BLaER1 (cell line): ENCODE results near the gene SLC25A36.

Experiments
- H3K27ac ChIP-seq: shearing (Covaris generic); formaldehyde crosslinking; 2 replicates; pipeline ENCODE4 v1.8.1; 2022
- H3K27me3 ChIP-seq: shearing (Covaris generic); formaldehyde crosslinking; 2 replicates; pipeline ENCODE4 v1.8.1; 2022
- H3K36me3 ChIP-seq: shearing (Covaris generic); formaldehyde crosslinking; 2 replicates; pipeline ENCODE4 v1.8.1; 2022
- H3K4me1 ChIP-seq: shearing (Covaris generic); formaldehyde crosslinking; 2 replicates; pipeline ENCODE4 v1.8.1; 2022
- H3K4me2 ChIP-seq: shearing (Covaris generic); formaldehyde crosslinking; 2 replicates; pipeline ENCODE4 v1.8.1; 2022
- H3K4me3 ChIP-seq: shearing (Covaris generic); formaldehyde crosslinking; 2 replicates; pipeline ENCODE4 v1.8.1; 2022
- H3K9ac ChIP-seq: shearing (Covaris generic); formaldehyde crosslinking; 2 replicates; pipeline ENCODE4 v1.8.1; 2022
- H3K9me3 ChIP-seq: shearing (Covaris generic); formaldehyde crosslinking; 2 replicates; pipeline ENCODE4 v1.8.1; 2022
- H4K20me1 ChIP-seq: shearing (Covaris generic); formaldehyde crosslinking; 2 replicates; pipeline ENCODE4 v1.8.1; 2022
- Cebpa-rat ChIP-seq: shearing (Covaris generic); IDR thresholded peaks from 2 replicates; pipeline ENCODE4 v1.8.1; 2022

The SLC25A36 gene

DNA sequence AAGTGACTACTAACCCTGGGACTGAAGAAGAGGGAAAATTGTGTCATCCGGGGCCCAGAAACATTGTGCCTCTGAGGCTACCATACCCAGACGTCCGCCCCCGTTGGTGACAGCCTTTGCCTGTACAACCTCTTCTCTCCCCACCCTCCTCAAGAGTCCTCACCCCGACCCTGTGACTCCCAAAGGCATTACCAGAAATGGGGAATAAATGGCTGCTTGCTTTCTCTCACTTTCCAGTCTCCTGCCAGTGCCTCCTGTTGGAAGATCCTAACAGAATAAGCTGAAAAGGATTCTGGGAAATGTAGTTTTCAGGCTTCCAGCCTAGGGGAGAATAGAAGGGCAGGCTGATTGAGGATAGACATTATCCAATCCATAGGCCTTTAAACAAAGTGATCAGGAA is 30.8 kb upstream of the SLC25A36 start:
- no peak overlapping the region for H3K4me3 ChIP-seq
- no peaks in the 10 kb centered on the region for H3K36me3 ChIP-seq
- no peak overlapping the region for H3K9ac ChIP-seq
- H4K20me1 ChIP-seq = no peaks in the 10 kb centered on the region
- TF ChIP-seq Cebpa-rat = no peak
- no peaks in the 10 kb centered on the region for H3K27me3 ChIP-seq
- no peaks in the 10 kb centered on the region for H3K9me3 ChIP-seq
- no peak overlapping the region for H3K27ac ChIP-seq
- H3K4me2 ChIP-seq = no peak overlapping the region
- no peaks in the 10 kb centered on the region for H3K4me1 ChIP-seq

DNA sequence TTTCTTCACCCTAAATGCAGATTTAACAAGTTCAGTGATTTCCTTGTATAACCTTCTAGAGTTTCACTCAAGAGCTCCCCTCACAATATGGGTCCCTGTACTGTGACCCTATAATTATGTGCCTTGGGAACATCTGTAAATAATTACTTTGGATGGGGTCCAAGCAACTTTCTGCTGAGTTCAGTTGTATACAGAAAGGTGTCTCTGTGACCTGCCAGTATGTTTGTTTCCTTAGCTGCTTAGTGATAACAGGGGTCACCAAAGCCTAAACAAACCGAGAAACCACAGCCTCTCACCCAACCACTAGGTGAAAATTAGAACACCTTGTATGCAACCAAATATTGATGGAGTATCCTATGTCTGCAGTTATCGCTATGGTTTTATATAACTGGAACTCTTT is 29.8 kb upstream of the SLC25A36 start:
- Histone ChIP-seq H3K4me2 (no peak overlapping the region), H3K27ac (no peak overlapping the region), H4K20me1 (no peaks in the 10 kb centered on the region), H3K9me3 (no peaks in the 10 kb centered on the region), H3K36me3 (no peaks in the 10 kb centered on the region), H3K27me3 (no peaks in the 10 kb centered on the region), H3K9ac (no peak overlapping the region), H3K4me1 (no peaks in the 10 kb centered on the region), H3K4me3 (no peak overlapping the region)
- TF ChIP-seq Cebpa-rat = no peak

DNA sequence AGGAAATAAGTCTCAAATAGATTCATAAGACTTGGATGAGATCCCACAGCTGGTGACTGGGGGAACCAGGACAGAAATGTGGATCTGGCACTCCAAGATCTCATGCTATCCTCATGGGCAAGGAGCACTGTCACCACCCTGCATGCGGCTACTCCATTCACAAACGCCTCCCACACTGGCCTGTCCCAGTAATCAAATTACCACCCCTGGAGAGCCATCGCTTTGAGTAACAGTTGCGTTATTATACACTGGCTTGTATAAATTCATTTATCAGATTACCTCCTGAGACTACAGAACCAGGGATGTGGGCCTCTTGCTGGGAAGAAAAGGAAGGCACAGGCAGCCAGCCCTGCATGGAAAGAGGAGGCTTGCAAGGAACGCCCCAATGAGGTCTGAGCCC is 27.9 kb upstream of the SLC25A36 start:
- no peak for TF ChIP-seq Cebpa-rat
- Histone ChIP-seq H3K4me1 (no peaks in the 10 kb centered on the region), H3K4me3 (no peak overlapping the region), H3K36me3 (no peaks in the 10 kb centered on the region), H3K27me3 (no peaks in the 10 kb centered on the region), H3K9ac (no peak overlapping the region), H3K9me3 (no peaks in the 10 kb centered on the region), H3K27ac (no peak overlapping the region), H4K20me1 (no peaks in the 10 kb centered on the region), H3K4me2 (no peak overlapping the region)

DNA sequence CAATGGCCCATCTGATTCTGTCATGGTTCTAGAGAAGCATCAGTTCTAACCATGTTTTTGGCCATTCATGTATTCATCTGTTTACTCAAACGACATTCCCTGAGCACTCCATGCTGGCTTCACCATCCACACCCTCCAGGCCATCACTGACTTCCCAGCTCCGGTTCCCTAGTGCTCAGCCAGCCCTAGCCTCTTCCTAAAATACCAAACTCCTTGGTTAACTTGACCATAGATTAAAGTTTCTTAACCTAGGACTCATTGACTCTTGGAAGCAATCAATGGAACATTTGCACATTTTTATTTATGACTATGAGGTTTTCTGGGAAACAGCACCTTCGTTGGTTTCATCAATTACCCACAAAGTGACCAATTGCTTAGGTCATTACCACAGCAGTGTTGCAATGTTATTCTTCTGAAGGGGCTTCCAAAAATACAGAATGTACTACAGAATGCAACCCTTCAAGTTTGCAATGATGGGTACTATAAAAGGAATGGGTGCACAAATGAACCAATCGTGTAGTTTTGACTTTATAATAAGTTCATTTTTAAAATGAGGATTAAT is 27.2 kb upstream of the SLC25A36 start:
- no peak for TF ChIP-seq Cebpa-rat
- no peaks in the 10 kb centered on the region for H3K27me3 ChIP-seq
- no peak overlapping the region for H3K4me3 ChIP-seq
- H3K27ac ChIP-seq = no peak overlapping the region
- no peaks in the 10 kb centered on the region for H3K36me3 ChIP-seq
- no peaks in the 10 kb centered on the region for H4K20me1 ChIP-seq
- no peaks in the 10 kb centered on the region for H3K9me3 ChIP-seq
- H3K4me2 ChIP-seq = no peak overlapping the region
- H3K9ac ChIP-seq = no peak overlapping the region
- no peaks in the 10 kb centered on the region for H3K4me1 ChIP-seq

DNA sequence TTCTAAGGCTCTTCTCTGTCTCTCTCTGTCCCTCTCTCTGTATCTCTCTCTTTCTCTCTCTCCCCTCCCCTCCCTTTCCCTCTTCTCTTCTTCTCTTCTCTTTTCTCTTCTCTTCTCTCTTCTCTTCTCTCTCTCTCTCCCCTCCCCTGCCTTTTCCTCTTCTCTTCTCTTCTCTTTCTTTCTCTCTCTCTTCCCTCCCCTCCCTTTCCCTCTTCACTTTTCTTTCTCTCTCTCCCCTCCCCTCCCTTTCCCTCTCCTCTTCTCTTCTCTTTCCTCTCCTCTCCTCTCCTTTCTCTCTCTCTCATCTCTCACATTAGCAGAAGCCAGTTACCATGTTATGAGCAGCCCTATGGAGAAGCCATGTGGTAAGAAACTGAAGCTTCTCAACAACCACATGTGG is 25.0 kb upstream of the SLC25A36 start:
- Histone ChIP-seq H4K20me1 (no peaks in the 10 kb centered on the region), H3K4me1 (no peaks in the 10 kb centered on the region), H3K4me2 (no peak overlapping the region), H3K9ac (no peak overlapping the region), H3K27me3 (no peaks in the 10 kb centered on the region), H3K36me3 (no peaks in the 10 kb centered on the region), H3K4me3 (no peak overlapping the region), H3K27ac (no peak overlapping the region), H3K9me3 (no peaks in the 10 kb centered on the region)
- no peak for TF ChIP-seq Cebpa-rat

DNA sequence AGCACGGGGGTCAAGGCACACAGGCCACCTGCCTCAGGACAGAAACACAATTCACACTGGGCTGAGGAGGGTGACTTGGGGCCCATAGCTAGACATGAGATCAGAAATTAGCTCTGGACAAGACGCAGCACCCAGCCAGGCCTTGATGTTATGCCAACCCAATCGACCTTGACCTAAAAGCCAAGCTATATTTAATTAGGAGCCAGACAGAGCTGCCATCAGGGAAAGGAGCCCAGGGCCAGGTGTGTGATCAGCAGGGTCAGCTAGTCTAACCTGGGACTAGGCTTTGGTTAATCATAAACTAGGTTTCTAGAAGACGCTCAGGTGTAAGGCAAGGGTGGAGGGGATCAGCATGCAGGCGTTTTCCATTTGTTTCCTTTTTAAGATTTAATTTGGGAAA is 23.9 kb upstream of the SLC25A36 start:
- no peaks in the 10 kb centered on the region for H4K20me1 ChIP-seq
- H3K4me1 ChIP-seq = no peaks in the 10 kb centered on the region
- H3K9ac ChIP-seq = no peak overlapping the region
- H3K4me2 ChIP-seq = no peak overlapping the region
- H3K9me3 ChIP-seq = no peaks in the 10 kb centered on the region
- H3K36me3 ChIP-seq = no peaks in the 10 kb centered on the region
- H3K27me3 ChIP-seq = no peaks in the 10 kb centered on the region
- no peak for TF ChIP-seq Cebpa-rat
- H3K4me3 ChIP-seq = no peak overlapping the region
- no peak overlapping the region for H3K27ac ChIP-seq

DNA sequence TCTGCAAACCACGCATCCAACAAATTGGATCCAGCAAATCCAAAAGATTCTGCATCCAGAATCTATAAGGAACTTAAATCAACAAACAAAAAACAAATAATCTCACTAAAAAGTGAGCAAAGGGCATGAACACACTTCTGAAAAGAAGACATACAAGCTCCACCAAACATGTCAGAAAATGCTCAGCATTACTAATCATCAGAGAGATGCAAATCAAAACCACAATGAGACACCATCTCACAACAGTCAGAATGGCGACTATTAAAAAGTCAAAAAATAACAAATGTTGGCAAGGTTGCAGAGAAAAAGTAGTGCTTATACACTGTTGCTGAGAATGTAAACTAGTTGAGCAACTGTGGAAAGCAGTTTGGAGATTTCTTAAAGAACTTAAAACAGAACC is 21.6 kb upstream of the SLC25A36 start:
- H3K27ac ChIP-seq = no peak overlapping the region
- H3K9ac ChIP-seq = no peak overlapping the region
- H3K4me2 ChIP-seq = no peak overlapping the region
- TF ChIP-seq Cebpa-rat = no peak
- no peaks in the 10 kb centered on the region for H4K20me1 ChIP-seq
- H3K27me3 ChIP-seq = no peaks in the 10 kb centered on the region
- no peaks in the 10 kb centered on the region for H3K36me3 ChIP-seq
- no peaks in the 10 kb centered on the region for H3K9me3 ChIP-seq
- no peaks in the 10 kb centered on the region for H3K4me1 ChIP-seq
- no peak overlapping the region for H3K4me3 ChIP-seq

DNA sequence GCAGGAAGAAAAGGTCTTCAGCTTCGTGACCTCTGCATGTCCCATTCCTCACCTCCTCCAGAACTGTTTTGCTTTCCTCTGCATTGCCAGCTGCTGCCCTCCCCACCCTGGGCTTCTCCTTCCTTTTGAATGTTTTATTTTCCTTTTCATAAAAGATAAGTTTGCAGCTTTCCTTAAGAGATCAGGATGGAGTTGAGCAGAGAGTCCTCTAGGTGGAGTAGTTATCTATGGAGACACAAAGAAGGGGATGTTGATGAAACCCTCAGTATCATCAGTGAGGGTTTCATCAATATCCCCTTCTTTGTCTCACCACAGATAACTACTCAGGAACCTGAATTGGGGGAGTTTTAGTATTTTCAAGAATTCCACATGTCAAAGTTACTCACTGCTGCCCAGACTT is 19.0 kb upstream of the SLC25A36 start:
- H4K20me1 ChIP-seq = no peaks in the 10 kb centered on the region
- H3K27me3 ChIP-seq = no peaks in the 10 kb centered on the region
- no peak overlapping the region for H3K27ac ChIP-seq
- H3K9me3 ChIP-seq = no peaks in the 10 kb centered on the region
- no peaks in the 10 kb centered on the region for H3K4me1 ChIP-seq
- no peak for TF ChIP-seq Cebpa-rat
- no peaks in the 10 kb centered on the region for H3K36me3 ChIP-seq
- H3K4me3 ChIP-seq = no peak overlapping the region
- no peak overlapping the region for H3K4me2 ChIP-seq
- H3K9ac ChIP-seq = no peak overlapping the region

DNA sequence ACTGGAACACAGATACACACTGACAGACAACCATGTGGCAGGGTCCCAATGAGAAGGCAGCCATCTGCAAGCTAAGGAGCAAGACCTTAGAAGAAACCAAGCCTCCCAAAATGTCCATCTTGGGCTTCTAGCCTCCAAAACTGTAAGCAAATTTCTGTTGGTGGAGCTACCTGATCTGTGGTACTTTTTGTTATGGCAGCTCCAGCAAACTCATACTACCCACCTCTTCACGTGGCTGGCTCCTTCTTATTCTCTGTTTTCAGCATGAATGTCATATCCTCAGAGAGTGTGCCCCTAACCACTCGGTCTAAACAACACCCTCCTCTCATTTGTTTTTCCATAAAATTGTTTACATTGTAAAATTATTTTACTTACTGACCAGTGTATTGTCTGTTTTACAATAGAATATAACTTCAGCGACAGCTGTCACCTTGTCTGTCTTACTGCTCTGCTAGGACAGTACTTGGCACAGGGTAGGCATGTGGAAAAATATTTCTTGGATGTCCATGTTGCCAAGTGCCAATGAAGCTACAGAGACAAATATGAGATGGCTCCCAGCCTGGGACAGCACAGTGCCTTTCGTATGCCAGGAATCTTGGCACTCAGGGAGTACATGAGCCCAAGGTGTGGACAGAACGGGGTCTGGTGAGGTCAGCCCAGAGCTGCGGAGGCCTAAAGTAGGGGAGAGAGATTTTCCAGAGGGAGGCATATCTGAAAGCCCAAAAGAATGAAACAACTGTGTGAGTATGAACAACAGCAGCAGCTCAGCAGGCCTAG is 17.4 kb upstream of the SLC25A36 start:
- no peaks in the 10 kb centered on the region for H3K4me1 ChIP-seq
- no peak overlapping the region for H3K4me2 ChIP-seq
- no peaks in the 10 kb centered on the region for H4K20me1 ChIP-seq
- no peak overlapping the region for H3K4me3 ChIP-seq
- no peaks in the 10 kb centered on the region for H3K27me3 ChIP-seq
- H3K9ac ChIP-seq = no peak overlapping the region
- H3K27ac ChIP-seq = no peak overlapping the region
- no peaks in the 10 kb centered on the region for H3K36me3 ChIP-seq
- no peak for TF ChIP-seq Cebpa-rat
- H3K9me3 ChIP-seq = no peaks in the 10 kb centered on the region

DNA sequence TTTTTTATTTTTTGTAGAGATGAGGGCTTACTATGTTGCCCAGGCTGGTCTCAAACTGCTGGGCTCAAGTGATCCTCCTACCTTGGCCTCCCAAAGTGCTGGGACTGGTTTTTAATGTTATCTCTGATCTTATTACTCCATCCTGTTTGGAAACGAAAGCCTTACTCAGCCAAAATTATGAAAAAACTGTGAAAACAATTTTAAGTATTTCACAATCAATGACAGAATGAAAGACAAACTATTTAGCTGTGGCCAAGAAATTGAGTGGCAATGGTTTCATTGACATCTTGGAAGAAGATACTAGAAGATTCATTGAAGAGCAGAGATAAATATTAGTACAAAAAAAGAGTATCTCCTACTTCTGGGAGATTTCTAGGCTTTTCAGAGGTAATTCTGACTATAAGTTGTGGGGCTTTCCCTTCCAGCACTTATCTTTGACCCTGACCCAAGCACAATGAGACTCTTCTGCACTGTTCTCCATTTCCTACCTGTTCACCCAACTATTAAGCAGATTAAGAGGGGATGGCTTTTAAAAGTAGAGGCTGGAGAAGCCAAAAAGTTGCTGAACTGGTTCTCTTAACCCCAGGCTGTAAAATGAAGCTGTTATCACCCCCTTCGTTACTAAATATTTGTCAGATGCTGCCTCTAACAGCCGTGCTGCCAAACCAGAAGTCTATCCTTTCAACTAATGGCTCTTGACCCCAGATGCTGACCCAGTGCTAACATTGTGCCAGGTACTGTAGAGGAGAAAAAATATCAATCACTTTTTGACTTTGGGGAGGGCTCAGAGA is 14.2 kb upstream of the SLC25A36 start:
- Histone ChIP-seq H3K4me3 (no peak overlapping the region), H3K27ac (no peak overlapping the region), H3K4me2 (no peak overlapping the region), H3K27me3 (no peaks in the 10 kb centered on the region), H3K9ac (no peak overlapping the region), H3K9me3 (no peaks in the 10 kb centered on the region), H3K36me3 (no peaks in the 10 kb centered on the region), H4K20me1 (no peaks in the 10 kb centered on the region), H3K4me1 (no peaks in the 10 kb centered on the region)
- peak; percentile 36; the same call in 1 of the 2 replicates for TF ChIP-seq Cebpa-rat
